Left cardiac atrium (tissue), 4 donors: Measurements from ENCODE around the gene MSTO1. TPM values are rescaled to one million over a fixed set of nuclear protein-coding genes. Genes with fewer than 3 reads are reported as not detected.
"Not testable (repeated sequence)": the region's sequence is repeated elsewhere in the genome, so short reads cannot be mapped to it uniquely, and the experiment has no call there.

Experiments
- ATAC-seq, 2 donors: fragments of 200-7000 bp; cut with Tn5 transposase; one replicate each; pipeline ENCODE4 v1.9.1; 2020; ENCODE audit warnings: mild to moderate bottlenecking in 2 of 2, moderate library complexity in 2 of 2
- DNase-seq: peaks from one replicate; pipeline ENCODE4 v3.0.0-alpha.2; 2020
- intact Hi-C, 2 donors: fragments of 100-400 bp; cut with DNase I; formaldehyde crosslinking; loops; one replicate each; pipeline versions ENCODE4 v1.14.1 to v1.15.1; 2022 to 2023
- total RNA-seq, 2 donors: library from RNA; stranded (reverse); fragmentation: NEBNext Ultra II Directional; extraction: Animal tissue kit (Norgen Biotek cat#: 25700); gene quantifications; one replicate each; pipeline ENCODE4 v1.2.1, GENCODE V29; 2021
- donor health status: DM: no; HTN: yes; CAD: no.
- donor health status: DM: no; HTN: yes; CAD: no; lungs with severe emphysema.
- donor health status: DM: yes; HTN: yes; CAD: no.
- donor health status: Dilated cardiomyopathy.

MSTO1 gene
- total RNA-seq, 2 donors from 2014 or later: 16.0 to 31.6 TPM

GRCh38 chr1:155657463-155657862, 47.4 kb downstream of the MSTO1 start:
- no peak for DNase-seq
- intact Hi-C loops: no loop called here
- no peak for ATAC-seq

GRCh38 chr1:155661239-155661638, 51.2 kb downstream of the MSTO1 start:
- DNase-seq, ATAC-seq, intact Hi-C loops: not testable (repeated sequence)

Other genes with a start within 250 kb of the MSTO1 start
- 10 to 100 TPM; 40.6 to 45.9 TPM for gene ASH1L, start 47.4 kb upstream of the MSTO1 start, total RNA-seq
- 10 to 100 TPM; 47.5 to 63.7 TPM for gene YY1AP1, start 78.6 kb downstream of the MSTO1 start, total RNA-seq
- gene DAP3, start 78.9 kb downstream of the MSTO1 start, total RNA-seq: 10 to 100 TPM; 85.1 to 96.0 TPM
- 10 to 100 TPM; 22.2 to 28.4 TPM for gene GON4L, start 247.0 kb downstream of the MSTO1 start, total RNA-seq
- gene SYT11, start 249.3 kb downstream of the MSTO1 start, total RNA-seq: 10 to 100 TPM in 1 of 2 donors, 1 to 10 TPM in 1; 9.9 to 16.5 TPM